Suprapubic skin (tissue), 4 donors: ENCODE data around the gene USP36. TPM values are rescaled to one million over a fixed set of nuclear protein-coding genes. Genes with fewer than 3 reads are reported as not detected.

Experiments used
- DNase-seq, 2 donors: peaks; one replicate each; pipeline ENCODE4 v3.0.0-alpha.2; 2019; ENCODE audit warnings: low spot score in 2 of 2
- H3K27ac ChIP-seq: fragments of 200-600 bp; sonication (generic); one replicate; pipeline ENCODE4 v1.5.1; 2019
- H3K27me3 ChIP-seq: fragments of 200-600 bp; sonication (generic); one replicate; pipeline ENCODE4 v1.5.1; 2019
- H3K36me3 ChIP-seq: fragments of 200-600 bp; sonication (generic); one replicate; pipeline ENCODE4 v1.5.1; 2019
- H3K4me1 ChIP-seq: fragments of 200-600 bp; sonication (generic); one replicate; pipeline ENCODE4 v1.5.1; 2019
- H3K4me3 ChIP-seq: fragments of 200-600 bp; sonication (generic); one replicate; pipeline ENCODE4 v1.5.1; 2019; ENCODE audit warnings: mild to moderate bottlenecking
- H3K9me3 ChIP-seq: fragments of 200-600 bp; sonication (generic); one replicate; pipeline ENCODE4 v1.5.1; 2019
- EP300 ChIP-seq: sonication (generic); formaldehyde crosslinking; IDR thresholded peaks from one replicate; pipeline ENCODE4 v1.6.1; 2017; ENCODE audit warnings: antibody characterized with exemption
- POLR2A ChIP-seq, 2 donors: fragments of 450-650 bp; IDR thresholded peaks; one replicate each; pipeline ENCODE4 v1.6.1; 2017; ENCODE audit warnings: antibody characterized with exemption in 2 of 2, mild to moderate bottlenecking in 2 of 2, moderate library complexity in 2 of 2
- POLR2AphosphoS5 ChIP-seq, 3 donors: sonication (generic); formaldehyde crosslinking; IDR thresholded peaks; one replicate each; pipeline ENCODE4 v1.6.1; 2017; ENCODE audit warnings: antibody characterized with exemption in 3 of 3
- WGBS: methylation state at CpG from one replicate; pipeline ENCODE4 v1.1.5; 2018; 5-methylcytosine and 5-hydroxymethylcytosine counted together
- total RNA-seq, 4 donors: library from RNA; depleted of rRNA; stranded (reverse); fragments of >200 nt; gene quantifications; one replicate each; pipeline ENCODE4 v1.1.0, GENCODE V29; 2016
- TF ChIP-seq, protein P1 (sequence below), 2 donors: fragments of 200-600 bp in 1 of 2; fragments of 450-650 bp in 1 of 2; sonication (generic) in 1 of 2; IDR thresholded peaks; one replicate each; pipeline ENCODE4 v1.5.1; 2016 to 2019; ENCODE audit warnings: antibody characterized with exemption in 2 of 2, mild to moderate bottlenecking in 1 of 2, moderate library complexity in 1 of 2

The USP36 gene
- total RNA-seq, 4 donors from 2014 or later: 60.1 to 118 (median 74.4) TPM

DNA sequence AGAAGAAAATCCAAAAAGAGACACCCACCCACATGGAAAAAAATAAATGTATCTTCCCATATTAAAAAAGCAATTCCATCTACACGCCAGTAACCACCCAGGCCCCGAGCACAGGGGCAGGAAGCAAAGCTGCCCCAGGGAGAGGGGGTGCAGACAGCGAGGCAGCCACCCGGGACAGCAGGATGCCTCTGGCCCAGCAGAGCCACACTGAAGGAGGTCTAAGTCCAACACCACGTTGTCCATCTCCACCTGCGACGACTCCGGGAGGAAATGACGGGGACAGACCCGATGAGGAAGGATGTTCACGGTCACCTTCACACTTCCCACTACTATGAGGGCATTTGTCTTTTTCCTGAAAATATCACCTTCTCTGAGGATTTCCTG lies 44.1 kb downstream of the USP36 start:
- 87% methylated on average over 11 of the region's 11 CpGs for WGBS
- Histone ChIP-seq H3K27me3 (no peaks in the 10 kb centered on the region), H3K4me1 (peaks cover 18% of the 10 kb centered on the region), H3K27ac (no peak overlapping the region), H3K4me3 (no peak overlapping the region), H3K36me3 (peaks cover 69% of the 10 kb centered on the region), H3K9me3 (no peaks in the 10 kb centered on the region)
- no peak for TF ChIP-seq EP300
- no peak for TF ChIP-seq POLR2AphosphoS5 (IDR thresholded peaks at IDR 0.05)
- TF ChIP-seq, protein P1, sequence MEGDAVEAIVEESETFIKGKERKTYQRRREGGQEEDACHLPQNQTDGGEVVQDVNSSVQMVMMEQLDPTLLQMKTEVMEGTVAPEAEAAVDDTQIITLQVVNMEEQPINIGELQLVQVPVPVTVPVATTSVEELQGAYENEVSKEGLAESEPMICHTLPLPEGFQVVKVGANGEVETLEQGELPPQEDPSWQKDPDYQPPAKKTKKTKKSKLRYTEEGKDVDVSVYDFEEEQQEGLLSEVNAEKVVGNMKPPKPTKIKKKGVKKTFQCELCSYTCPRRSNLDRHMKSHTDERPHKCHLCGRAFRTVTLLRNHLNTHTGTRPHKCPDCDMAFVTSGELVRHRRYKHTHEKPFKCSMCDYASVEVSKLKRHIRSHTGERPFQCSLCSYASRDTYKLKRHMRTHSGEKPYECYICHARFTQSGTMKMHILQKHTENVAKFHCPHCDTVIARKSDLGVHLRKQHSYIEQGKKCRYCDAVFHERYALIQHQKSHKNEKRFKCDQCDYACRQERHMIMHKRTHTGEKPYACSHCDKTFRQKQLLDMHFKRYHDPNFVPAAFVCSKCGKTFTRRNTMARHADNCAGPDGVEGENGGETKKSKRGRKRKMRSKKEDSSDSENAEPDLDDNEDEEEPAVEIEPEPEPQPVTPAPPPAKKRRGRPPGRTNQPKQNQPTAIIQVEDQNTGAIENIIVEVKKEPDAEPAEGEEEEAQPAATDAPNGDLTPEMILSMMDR (IDR thresholded peaks at IDR 0.05): no peak
- no peak for TF ChIP-seq POLR2A (IDR thresholded peaks at IDR 0.05)
- no peak for DNase-seq

DNA sequence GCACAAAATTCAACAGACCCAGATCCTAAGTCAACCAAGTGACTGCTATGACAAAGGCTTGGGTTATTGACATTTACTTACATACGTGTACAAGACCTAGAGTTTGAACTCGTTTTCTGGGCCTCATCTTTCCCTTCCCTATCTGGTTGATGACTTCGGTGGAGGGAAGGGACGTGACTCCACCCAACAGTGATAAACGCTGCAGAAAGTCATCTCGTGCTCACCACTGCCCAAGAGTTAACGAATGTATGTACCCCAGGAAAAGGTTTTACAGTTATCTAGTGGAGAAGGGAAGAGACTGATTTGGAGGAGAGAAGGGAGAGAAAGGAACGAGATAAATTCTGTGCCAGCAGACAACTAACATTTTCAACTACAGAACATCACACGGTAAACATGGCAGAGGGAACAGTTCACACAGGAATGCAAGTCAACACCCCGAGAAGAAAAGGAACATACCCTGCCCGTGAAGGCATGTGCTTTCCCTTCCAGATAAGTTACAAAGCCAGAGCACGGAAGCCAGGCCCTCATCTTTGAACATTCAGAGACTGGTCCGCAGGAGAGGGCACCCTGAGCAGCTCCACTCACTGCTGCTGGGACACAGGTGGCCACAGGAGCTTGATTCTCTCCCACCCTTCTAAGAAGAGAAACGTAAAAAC lies 44.6 kb downstream of the USP36 start:
- Histone ChIP-seq H3K4me1 (peaks cover 22% of the 10 kb centered on the region), H3K27ac (no peak overlapping the region), H3K4me3 (no peak overlapping the region), H3K36me3 (peaks cover 64% of the 10 kb centered on the region), H3K27me3 (no peaks in the 10 kb centered on the region), H3K9me3 (no peaks in the 10 kb centered on the region)
- no peak for DNase-seq
- 82% methylated on average over 14 of the region's 14 CpGs for WGBS
- no peak for TF ChIP-seq POLR2AphosphoS5 (IDR thresholded peaks at IDR 0.05)

GRCh38 chr17:78794864-78795640 lies 45.6 kb downstream of the USP36 start:
- Histone ChIP-seq H3K4me3 (no peak overlapping the region), H3K27me3 (no peaks in the 10 kb centered on the region), H3K27ac (no peak overlapping the region), H3K9me3 (no peaks in the 10 kb centered on the region), H3K4me1 (peaks cover 31% of the 10 kb centered on the region), H3K36me3 (peaks cover 62% of the 10 kb centered on the region)
- no peak for DNase-seq
- TF ChIP-seq, protein P1 (IDR thresholded peaks at IDR 0.05): no peak
- TF ChIP-seq POLR2A (IDR thresholded peaks at IDR 0.05) (no peak), EP300 (no peak), POLR2AphosphoS5 (IDR thresholded peaks at IDR 0.05) (no peak)
- WGBS: 87% methylated on average over 22 of the region's 22 CpGs

- H3K9me3 ChIP-seq: no peaks in the 10 kb centered on the region
- H3K27me3 ChIP-seq: no peaks in the 10 kb centered on the region
- no peak overlapping the region for H3K27ac ChIP-seq
- peaks cover 37% of the 10 kb centered on the region for H3K4me1 ChIP-seq
- TF ChIP-seq, protein P1 (IDR thresholded peaks at IDR 0.05): no peak
- no peak for TF ChIP-seq POLR2A (IDR thresholded peaks at IDR 0.05)
- TF ChIP-seq POLR2AphosphoS5 (IDR thresholded peaks at IDR 0.05): no peak
- no peak for TF ChIP-seq EP300
- WGBS: 77% methylated on average over 16 of the region's 16 CpGs
- no peak overlapping the region for H3K4me3 ChIP-seq
- peaks cover 61% of the 10 kb centered on the region for H3K36me3 ChIP-seq
- DNase-seq: no peak
Measured at GRCh38 chr17:78794399-78794798, 46.2 kb downstream of the USP36 start.

DNA sequence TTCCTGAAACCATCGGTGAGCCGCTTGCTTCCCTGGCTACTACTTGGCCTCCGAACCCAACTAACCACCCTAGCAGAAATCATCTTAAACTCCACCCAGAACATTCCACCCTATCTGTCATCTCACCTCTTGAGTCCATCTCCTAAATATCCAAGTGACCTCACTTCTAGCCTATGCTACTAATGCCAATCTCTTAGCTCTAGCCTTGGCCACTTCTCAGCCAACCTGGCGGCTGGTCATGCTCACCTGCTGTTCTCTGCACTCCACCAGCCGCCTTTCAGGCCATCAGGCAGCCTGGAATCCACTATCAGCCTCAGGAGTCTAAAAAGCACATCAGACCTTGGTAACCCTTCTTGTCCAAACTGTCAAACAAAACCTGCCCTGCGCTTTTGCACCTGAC lies 46.6 kb downstream of the USP36 start:
- Histone ChIP-seq H3K27ac (no peak overlapping the region), H3K4me3 (no peak overlapping the region), H3K27me3 (no peaks in the 10 kb centered on the region), H3K4me1 (peaks cover 41% of the 10 kb centered on the region), H3K36me3 (peaks cover 57% of the 10 kb centered on the region), H3K9me3 (no peaks in the 10 kb centered on the region)
- no peak for TF ChIP-seq POLR2A (IDR thresholded peaks at IDR 0.05)
- TF ChIP-seq POLR2AphosphoS5 (IDR thresholded peaks at IDR 0.05): no peak
- TF ChIP-seq, protein P1 (IDR thresholded peaks at IDR 0.05): no peak
- no peak for TF ChIP-seq EP300
- DNase-seq: no peak
- 90% methylated on average over 6 of the region's 6 CpGs for WGBS
